GM19023 (cell line): Measurements from ENCODE around the gene LZTS2.

ENCODE experiments used
- ATAC-seq: cut with Tn5 transposase; IDR thresholded peaks from one replicate; pipeline ENCODE4 v1.9.1; 2021; ENCODE audit warnings: mild to moderate bottlenecking, moderate library complexity; ENCODE audit not compliant: unreplicated experiment

LZTS2 gene

DNA sequence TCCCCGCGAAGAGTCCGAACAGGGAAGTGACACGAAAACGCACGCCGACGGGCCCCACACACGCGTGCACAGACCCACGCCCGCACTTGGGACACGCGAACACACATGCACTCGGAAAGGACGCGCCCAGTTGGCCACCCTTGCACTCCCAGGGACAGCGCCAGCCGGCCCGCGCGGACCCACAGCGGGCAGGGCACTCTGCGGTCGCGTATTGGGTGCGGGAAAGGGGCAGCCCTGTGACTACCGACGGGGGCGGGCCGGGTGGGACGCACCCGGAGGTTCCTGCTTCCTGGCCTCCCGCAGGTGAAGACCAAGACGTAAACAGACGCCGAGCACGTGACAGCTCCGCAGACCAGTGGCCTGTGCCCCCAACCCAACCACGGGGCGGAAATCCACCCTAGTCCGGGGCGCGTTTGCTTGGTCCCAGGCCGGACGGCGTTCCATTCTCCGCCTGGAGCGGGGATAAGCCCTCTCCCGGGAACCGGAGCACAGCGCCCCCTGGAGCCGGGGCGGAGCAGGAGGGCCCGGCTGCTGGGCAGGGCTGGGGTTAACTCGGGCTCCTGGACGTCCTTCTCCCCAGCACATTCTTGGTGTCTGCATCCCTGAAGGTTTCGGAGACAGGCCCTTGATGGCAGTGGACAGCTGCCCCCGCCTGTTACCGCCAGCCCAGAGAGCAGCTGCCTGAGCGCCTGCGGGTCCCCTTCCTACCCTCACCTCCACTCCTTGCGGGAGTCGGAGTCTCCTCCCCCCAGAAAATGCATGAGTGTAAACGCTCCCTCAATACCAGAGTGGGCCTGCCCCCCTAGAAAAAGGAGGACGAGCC, 2.0 kb upstream of the LZTS2 start:
- ATAC-seq = peak; percentile 41

DNA sequence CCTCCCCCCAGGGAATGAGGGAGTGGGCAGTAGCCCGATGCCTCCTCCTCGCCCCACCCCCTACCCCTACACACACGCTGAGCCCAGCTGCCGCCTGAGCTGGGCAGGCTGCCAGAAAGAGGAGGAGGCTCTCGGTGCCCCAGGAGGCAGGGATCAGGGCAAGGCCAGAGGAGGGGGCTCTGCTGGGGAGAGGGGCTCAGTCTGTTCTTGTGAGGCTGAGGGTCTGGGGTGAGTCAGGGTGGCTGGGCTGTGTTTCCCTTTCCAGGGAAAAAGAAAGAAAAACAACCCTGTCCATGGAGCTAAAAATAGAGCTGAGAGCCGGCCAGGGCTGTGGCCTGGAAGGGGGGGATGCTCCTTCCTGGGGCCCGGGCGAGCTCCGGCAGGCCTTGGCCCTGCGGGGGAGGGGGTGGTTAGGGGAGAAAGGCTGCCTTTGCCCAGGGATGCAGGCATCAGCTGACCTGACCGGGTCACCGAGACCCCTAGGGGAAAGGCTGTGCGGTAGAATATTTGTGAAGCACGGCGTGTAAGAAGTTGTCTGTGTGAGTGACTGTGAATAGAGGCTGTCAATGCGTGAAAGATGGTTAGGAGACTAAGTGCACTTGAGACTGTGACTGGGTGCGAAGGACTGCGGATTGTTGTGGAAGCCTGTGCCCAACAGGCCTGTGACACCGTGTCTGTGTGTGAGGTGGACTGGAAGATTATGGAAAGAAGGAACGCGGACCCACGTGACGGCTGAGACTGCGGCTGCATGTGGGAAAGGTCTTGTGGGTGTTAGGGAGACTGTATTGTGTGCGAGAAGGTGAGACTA, 1.2 kb upstream of the LZTS2 start:
- ATAC-seq = peak; percentile 35

DNA sequence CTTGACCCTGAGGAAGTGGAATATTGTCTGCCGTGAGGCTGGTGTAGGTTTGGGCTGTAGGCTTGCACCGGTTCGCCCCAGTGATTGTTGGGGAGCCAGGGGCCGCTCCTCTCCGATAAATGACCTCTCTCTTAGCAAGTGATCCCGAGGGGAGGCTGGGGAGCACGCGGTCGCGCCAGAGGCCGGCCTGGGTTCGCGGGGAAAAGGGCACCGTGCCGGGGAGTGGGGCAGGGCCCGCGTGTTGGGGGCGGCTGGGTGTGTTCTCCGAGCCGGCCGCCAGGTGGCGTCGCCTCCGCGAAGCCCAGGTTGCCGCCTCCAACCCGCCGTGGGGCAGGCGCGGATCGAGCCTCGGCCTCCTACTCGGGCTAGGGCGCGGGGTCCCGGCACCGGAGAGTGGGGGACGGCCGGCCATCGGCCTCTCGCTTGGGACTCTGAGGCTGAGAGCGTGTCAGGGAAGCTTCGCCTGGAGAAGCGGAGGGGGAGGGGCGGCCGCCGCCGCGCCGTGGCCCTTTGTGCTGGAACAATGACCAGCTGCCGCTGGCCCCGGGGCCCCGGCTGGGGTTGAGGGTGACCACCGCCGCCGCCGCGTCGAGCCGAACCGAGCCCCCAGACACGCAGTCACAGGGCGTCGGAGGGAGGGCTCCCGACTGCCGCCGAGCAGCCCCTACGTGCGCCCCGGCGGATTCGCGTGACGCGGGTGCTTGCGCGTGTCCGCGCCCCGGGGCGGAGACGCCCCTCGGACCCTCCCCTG, 442 bp upstream of the LZTS2 start:
- peak; percentile 43 for ATAC-seq

DNA sequence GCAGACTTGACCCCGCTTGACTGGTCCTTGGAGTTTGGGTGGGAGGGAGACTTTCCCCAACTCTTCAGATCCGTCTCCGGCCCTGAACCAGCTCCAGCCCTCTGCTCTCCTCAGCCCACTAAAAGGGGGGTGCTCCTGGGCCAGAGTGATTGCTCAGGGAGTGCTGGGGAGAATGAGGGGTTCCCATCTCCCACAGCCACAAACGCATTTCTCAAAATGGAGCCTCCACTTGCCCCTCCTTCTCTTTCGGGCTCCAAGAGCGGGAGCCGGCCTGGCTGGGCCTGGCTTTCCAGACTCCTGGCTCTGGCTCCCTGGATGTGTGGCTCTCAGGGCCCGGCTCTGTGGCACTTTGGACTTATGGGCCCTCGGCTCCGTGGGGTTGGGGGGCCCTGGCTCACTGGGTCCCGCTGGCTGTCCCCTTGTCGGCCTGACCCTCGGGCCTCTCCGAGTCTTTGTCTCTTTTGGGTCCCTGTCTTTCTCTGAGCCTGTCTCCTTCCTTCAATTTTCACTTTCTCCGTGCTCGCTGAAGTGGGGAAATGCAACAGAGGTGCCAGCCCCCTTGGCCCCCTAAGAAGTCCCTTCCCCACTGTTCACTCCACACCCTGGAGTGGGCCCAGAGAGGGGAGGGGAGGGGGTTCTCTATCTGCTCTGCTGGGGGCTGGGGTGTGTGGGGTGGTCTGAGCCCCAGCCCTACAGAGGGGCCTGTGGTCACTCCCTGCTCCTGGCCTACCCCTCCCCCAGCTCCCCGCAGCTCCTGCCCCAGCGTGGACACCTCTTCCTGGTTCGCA, 713 bp downstream of the LZTS2 start:
- no peak for ATAC-seq

DNA sequence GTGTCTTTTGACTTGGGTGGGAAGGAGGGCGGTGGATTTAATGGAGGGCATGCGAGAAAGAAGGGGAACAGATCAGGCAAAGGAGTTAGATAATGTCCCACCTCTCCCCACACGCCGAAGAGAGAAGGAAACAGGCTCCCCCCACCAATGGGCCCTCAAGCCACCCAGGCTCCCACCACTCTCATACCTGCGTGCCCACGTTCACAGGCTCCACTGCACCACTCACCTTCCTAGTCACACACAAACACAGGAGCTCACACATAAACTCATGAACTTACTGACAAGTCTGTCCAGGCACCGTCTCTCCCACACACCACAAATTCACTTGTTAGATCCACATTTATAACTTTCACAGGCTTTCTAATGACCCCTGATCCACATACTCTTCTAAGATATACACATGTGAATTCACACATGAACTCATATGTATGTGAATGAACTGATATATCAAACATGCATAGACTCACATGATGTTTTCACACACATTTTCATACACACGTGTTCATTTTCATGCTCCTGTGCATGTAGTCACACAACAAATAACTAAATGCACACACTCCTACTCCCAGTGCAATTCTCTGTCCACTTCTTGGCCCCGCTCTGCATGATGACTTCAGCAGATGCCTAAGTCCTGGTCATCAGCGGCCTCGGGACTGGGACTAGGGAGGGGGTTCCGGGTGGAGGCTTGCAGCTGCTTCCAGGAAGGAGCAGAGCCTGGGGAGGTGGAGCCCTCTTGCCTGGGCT, 1.5 kb downstream of the LZTS2 start:
- ATAC-seq = no peak

DNA sequence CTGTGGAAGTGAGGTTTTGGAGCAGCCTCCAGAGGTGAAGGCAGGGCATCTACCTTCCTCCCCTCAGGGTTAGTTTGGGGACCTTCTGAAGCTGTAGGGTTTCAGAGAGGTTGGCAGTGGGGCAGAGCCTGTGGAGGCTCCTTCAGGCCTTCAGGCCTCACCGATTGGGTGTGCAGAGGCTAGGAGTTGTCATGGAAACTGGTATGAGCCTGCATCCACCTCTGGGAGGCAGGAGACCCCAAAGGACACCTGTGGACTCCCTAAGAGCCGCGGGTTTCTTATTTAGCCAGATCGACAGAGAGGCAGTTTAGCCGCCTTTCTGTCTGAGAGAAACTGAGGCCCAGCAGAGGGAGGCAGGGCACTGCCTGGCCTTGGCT, 2.0 kb downstream of the LZTS2 start:
- ATAC-seq = no peak

DNA sequence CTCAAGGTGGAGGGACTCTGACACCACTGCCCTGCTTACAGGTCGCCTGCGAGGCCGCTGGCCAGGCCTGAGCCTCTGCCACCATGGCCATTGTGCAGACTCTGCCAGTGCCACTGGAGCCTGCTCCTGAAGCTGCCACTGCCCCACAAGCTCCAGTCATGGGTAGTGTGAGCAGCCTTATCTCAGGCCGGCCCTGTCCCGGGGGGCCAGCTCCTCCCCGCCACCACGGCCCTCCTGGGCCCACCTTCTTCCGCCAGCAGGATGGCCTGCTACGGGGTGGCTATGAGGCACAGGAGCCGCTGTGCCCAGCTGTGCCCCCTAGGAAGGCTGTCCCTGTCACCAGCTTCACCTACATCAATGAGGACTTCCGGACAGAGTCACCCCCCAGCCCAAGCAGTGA, 2.8 kb downstream of the LZTS2 start:
- no peak for ATAC-seq

DNA sequence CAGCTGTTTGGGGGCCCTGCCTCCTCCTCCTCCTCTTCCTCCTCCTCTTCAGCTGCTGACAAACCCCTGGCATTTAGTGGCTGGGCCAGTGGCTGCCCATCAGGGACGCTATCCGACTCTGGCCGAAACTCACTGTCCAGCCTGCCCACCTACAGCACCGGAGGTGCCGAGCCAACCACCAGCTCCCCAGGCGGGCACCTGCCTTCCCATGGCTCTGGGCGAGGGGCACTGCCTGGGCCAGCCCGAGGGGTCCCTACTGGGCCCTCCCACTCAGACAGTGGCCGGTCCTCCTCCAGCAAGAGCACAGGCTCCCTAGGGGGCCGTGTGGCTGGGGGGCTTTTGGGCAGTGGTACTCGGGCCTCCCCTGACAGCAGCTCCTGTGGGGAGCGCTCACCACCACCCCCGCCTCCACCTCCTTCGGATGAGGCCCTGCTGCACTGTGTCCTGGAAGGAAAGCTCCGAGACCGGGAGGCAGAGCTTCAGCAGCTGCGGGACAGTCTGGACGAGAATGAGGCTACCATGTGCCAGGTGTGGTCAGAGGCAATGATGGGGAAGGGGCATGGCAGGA, 4.1 kb downstream of the LZTS2 start:
- ATAC-seq = no peak

DNA sequence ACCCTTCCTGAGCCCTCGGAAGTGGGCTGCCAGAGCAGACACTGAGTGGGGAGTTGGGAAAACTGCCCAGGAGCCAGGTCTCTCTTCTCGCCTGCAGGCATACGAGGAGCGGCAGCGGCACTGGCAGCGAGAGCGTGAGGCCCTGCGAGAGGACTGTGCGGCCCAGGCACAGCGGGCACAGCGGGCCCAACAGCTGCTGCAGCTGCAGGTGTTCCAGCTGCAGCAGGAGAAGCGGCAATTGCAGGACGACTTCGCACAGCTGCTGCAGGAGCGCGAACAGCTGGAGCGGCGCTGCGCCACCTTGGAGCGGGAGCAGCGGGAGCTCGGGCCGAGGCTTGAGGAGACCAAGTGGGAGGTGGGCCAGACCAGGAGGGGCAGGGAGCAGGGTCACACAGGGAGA, 5.8 kb downstream of the LZTS2 start:
- ATAC-seq = no peak

DNA sequence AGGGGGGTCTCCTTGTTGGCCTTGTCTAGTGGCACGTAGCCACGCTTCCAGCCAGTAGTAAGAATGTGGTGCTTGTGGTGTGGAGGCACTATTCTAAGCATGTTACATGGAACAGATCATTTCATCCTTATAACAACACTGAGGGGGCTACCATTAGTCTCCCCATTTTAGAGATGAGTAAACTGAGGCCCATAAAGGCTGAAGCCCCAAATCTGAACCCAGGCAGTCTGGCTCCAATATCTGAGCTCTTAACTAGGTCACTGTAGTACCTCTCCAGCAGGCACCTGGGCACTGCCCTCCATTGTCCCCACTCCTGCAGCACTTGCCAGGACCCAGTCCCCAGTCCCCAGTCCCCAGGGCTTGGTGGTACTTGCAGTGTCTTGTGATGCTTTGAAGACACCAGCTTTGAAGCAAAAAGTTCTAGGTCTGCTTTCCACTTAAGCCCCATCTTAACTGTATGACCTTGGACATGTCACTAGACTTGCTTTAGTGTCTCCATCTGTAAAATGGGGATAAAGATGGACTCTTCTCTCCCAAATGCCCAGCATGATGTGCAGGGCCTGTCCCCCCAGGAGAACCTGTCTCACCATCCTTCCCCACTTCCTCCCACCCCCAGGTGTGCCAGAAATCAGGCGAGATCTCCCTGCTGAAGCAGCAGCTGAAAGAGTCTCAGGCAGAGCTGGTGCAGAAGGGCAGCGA, 6.4 kb downstream of the LZTS2 start:
- no peak for ATAC-seq

DNA sequence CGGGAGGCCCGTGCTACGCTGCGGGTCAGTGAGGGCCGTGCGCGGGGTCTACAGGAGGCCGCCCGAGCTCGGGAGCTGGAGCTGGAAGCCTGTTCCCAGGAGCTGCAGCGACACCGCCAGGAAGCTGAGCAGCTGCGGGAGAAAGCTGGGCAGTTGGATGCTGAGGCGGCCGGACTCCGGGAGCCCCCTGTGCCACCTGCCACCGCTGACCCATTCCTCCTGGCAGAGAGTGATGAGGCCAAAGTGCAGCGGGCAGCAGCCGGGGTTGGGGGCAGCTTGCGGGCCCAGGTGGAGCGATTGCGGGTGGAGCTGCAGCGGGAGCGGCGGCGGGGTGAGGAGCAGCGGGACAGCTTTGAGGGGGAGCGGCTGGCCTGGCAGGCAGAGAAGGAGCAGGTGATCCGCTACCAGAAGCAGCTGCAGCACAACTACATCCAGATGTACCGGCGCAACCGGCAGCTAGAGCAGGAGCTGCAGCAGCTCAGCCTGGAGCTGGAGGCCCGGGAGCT, 7.0 kb downstream of the LZTS2 start:
- ATAC-seq = no peak

DNA sequence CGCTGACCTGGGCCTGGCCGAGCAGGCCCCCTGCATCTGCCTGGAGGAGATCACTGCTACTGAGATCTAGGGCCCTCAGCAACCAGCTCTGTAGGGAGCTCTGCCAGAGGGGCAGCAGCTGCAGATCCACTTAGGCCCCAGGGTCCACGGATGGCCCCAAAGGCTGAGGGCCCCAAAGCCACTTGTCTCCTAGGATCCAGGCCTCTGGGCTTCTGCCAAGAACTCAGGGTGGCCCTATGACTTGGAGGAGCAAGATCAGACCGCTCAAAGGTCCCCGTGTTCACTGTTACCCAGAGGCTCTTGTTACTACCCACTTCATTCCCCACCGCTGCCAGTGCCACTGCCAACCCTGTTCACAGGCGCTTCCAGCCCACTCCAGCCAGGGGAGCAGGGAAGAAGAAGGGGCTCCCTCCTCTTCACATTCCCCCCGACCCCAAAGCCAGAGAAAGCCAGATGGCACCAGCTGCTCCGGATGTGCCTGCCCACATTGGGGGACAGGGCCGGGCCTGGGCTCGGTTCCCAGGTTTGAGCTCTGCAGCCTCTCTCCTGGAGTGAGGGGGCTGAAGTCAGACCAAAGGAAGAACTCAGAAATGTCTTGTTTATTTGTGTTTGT, 7.6 kb downstream of the LZTS2 start:
- ATAC-seq = no peak

DNA sequence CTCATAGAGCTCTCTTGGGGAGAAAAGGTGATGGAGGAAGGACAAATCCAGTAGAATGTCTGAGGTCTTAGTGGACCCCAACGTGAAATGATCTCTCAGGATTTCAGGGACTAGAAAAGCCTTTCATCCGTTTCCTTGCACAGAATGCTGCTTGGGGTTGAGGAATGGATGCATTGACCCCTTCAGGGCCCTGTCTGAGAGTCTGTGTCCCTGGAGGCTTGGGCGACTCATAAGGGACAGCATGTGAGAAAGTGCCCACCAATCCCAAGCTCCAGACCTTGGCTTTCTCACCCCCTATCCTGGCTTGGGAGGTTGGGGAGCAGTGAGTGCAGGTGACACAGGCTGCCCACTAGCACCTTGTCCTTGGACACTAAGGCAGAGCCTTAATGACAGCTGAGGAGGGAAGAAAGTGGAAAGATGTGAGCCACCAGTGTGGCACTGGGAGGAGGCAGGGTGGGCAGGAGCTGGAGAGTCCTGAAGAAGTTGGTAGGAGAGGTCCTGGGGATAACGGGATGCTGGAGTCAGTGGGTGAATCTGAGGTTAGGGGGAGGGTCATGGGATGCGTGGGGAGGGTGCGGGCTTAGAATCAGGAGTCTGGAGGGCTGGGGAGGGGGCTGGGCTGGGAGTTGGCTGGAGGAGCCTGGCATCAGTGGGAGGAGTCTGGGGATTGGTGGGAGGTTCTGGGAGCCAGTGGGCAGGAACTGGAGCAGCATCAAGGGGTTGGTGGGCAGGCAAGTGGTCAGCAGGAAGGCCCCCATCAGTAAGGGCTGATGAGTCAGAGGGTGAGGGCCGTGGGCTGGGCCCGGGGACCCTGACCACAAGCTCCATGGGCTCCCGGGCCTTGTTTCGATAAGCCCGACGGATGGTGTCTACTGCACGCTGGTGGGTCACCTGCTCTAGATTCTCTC, 8.6 kb downstream of the LZTS2 start:
- no peak for ATAC-seq

DNA sequence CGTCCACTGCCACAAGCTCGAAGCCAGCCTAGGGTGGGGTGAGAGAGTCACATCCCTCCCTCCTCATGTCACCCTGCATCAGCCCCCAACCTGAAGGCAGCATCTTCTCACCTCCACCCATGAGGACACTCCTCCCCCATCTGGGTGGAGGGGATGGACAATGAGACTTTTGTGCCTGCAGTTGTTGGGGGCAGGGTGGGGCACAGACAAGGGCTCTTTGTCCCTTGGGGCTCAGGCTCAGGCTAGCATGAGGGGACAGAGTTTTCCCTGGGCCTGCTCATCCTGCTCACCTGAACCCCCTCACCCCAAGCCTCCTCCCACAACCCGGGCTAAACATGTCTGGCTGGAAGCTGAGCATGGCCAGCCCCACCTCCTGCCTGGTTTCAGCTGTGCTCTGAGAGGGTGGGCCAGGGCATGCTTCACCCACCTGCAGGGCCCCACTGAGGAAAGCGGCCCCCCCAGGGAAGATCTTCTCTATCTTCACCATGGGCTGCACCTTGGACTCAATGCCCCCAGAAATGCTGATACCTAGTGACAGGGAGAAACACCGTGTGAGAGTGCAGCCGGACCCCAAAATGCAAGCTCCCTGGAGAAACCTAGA, 9.3 kb downstream of the LZTS2 start:
- ATAC-seq = no peak

DNA sequence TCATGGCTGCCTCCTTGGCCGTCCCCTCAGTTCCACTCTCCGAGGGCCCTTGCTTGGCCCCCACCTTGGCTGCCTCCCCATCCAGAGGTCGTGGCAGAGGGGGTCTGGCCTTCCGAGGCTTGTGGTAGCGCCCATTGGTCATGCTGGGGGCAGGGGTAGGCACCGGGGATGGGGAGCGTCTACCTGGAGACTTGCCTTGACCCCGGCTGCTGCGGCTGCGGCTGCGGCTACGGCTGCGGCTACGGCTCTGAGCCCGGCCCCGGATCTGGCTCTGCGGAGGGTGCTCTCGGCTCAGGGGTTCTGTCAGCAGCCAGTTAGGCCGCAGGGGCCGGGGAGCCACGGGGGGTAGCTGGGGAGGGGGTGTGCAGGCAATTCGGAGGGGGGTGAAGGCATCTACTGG, 10.7 kb downstream of the LZTS2 start:
- no peak for ATAC-seq

DNA sequence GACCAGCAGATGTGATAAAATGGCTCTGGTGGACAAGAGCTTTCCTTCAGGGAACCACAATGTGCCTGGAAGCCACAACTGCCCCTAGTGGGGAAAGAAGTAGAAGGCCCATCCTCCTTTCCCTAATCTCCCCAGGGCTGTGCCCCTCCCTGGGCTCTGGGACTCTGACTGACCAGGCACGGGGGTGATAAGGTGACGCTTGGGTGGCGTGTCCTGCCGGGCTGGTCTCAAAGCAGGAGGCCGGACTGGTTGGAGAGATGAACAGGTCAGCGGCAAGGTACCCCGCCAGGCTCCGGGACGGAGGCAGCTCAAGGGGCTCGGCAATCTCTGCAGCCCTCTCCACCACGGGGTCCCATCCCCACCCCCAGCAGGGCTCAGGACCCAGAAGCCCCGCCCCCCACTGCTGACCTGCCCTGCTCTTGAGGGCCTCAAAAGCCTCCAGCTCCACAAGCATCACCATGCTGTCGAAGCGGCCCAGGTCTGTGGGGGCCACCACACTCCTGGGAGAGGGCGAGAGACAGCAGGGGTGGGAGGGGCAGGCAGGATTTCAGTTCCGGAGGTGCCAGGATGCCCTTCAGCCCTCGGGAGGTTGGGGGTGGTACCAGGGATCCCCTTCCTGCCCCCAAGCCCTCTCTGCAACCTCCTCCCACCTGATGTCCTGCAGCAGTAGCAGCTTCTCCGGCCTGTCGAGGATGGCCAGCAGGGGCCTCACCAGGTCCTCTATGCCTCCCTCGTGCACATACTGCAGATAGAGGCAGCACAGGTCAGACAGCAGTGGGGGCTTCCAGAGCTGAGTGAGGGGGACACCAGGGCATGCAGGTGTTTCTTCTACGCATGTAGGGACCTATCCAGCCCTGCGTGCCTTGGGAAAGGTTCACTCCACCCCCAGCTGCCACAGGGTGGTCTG, 12.2 kb downstream of the LZTS2 start:
- no peak for ATAC-seq
